HuH-7.5 (cell line): ENCODE data around the gene LHX3.

Source experiments
- DNase-seq: peaks from one replicate; pipeline ENCODE4 v3.0.0; 2011; ENCODE audit warnings: low spot score

Gene LHX3

DNA sequence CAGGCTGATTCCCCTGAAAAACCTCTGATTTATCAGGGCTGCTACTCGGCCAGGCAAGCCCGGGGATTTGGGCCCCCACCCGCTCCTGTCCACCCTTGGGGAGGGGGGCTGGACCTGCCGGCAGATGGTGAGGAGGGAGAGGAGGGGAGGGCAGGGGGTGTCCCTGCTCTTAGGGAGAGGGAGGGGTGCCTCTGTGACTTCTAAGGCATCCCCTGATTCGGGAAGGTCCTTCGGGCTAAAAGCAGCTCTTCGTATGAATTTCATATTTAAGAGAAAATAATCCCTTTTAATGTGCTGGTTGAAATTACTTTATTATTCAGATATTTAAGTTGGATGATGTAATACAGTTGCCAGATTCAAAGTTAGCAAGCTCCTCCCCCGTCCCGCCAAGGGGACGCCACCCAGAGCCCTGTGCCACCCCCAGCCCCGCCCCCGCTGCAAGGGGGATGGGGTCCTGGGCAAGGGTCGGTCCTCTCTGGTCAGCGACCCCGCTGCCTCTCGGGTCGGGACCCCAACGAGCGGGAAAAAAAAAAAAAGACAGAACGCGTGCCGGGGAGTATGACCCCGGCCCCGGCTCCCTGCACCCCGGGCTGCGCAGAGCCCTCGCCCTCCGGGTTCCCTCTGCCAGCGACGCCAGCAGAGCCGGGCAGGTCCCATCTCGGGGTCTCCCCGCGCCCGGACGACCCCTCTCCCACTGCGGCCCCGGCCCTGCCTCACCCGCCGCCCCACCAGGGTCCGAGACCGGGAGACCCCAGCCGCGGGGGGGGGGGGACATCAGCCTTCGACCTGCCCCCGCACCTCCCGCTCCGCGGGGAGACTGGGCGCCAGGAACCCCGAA lies 12.4 kb downstream of the LHX3 start:
- no peak for DNase-seq

GRCh38 chr9:136191960-136192286 lies 13.0 kb downstream of the LHX3 start:
- no peak for DNase-seq

- DNase-seq = no peak
These were observed 13.6 kb downstream of the LHX3 start for GRCh38 chr9:136191099-136191959.

DNA sequence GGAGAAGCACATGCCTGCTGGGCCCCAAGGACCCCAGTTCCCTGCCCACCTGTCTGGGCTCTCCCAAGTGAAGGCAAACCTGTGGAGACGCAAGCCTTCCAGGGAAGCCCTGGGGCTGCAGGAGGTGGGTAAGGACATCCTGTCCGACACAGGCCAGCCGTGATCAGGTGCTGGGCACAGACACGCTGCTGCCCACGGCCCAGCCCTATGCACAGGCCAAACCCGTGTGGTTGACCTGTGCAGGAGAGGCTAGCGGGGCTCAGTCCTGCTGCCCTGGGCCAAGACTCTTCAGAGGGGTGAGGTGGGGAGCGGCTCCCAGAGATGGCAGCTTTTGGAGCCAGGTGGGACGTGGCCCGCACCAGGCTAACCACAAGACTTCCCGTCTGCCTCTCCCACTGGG lies 14.3 kb downstream of the LHX3 start:
- no peak for DNase-seq

- DNase-seq = no peak
These were observed 14.7 kb downstream of the LHX3 start for GRCh38 chr9:136190237-136190601.

GRCh38 chr9:136189394-136190236 lies 15.3 kb downstream of the LHX3 start:
- DNase-seq = no peak

DNA sequence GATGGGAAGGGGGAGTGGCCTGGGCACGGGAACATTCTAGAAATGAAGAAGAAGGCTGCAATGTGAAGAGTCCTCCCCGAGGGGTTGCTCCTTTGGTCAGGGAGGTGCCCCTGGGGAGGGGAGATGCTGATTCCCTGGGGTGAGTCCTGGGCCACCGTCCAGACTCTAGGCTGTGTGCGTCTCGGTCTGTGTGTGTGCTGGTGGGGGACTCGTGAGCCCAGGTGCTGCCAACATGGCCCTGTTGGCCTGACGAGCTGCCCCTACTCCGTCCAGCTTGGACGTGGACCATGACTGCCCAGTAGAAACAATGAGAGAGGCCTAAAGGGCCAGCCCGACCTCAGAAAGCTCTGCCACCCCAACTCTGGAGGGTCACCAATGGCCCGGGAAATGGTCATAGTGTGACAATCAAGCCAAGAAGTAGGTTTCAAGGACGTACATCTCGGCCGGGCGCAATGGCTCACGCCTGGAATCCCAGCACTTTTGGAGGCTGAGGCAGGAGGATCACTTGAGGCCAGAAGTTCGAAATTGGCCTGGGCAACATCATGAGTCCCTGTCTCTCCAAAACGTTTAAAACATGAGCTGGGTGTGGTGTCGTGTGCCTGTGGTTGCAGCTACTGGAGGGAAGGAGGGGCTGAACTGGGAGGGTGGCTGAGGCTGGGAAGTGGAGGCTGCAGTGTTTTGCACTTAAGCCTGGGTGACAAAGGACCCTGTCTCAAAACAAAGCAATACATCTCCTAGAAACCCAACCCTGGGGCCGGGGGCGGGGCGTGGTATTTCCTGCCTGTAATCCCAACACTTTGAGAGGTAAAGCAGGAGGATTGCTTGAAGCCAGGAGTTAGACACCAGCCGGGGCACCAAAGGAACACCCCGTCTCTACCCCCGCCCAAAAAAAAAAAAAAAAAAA lies 17.0 kb downstream of the LHX3 start:
- DNase-seq = no peak

- no peak for DNase-seq
These were observed 17.7 kb downstream of the LHX3 start for GRCh38 chr9:136187197-136187596.

DNA sequence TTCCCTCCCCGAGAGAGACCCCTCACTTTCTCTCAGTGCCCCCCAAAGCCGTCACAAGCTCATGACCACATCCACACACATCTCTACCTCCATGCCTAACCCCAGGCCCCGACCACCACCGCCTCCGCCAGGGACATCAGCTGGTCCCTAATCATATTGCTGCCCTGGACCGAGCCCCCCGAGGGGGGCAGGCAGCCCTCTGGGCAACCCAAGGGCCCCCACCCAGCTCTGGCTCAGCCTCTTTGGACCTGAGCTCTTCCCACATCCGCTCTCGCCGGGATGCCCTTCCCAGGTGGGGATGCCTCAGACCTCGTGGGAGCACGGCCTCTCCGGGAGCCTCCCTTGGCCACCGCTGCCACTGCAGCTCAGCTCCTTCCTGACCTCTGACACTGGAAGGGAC lies 18.5 kb downstream of the LHX3 start:
- DNase-seq = no peak

- no peak for DNase-seq
These were observed 19.1 kb downstream of the LHX3 start for GRCh38 chr9:136185596-136186366.

DNA sequence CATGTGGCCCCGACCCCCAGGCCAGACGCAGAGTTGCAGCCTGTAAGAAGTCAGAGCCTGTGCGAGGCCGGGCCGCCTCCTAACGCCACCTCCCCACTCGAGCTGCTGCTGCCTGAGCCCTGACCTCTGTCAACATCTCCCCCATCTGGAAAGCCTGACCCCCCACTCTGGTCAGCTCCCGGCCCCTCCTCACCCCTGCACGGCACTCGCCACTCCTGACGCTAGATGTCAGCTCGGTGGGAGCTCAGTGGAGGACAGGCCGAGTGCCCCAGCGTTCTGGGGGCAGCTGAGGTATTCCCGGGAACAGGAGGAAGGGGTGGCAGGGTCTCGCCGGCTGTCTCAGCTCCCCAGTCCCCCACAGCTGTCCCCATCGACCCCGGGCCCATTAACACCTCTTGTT lies 19.9 kb downstream of the LHX3 start:
- DNase-seq = no peak

GRCh38 chr9:136182850-136183422 lies 22.0 kb downstream of the LHX3 start:
- no peak for DNase-seq

- DNase-seq = no peak
These were observed 22.5 kb downstream of the LHX3 start for GRCh38 chr9:136182420-136182787.

GRCh38 chr9:136181784-136182419 lies 23.0 kb downstream of the LHX3 start:
- DNase-seq = no peak

GRCh38 chr9:136180586-136180985 lies 24.3 kb downstream of the LHX3 start:
- DNase-seq = no peak

DNA sequence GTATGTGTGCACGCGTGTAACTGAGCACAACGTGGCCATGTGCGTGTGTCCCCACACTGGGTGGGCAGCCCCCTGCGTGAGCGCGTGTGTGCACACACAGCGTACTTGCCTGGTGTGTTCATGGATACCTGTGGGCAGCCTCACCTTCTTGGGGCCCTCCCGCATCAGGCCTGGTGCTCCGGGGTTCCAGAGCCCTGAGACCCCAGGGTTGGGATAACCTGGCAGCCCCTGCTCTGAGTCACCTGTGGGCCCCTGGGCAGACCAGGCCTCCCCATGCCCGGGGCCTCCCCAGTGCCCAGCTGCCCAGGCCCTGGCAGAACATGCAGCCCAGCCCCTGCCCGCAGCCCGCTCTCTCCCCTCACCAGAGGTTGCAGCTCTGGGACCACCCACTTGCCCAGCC lies 25.2 kb downstream of the LHX3 start:
- no peak for DNase-seq

GRCh38 chr9:136179101-136179616 lies 25.8 kb downstream of the LHX3 start:
- no peak for DNase-seq

- peak; percentile 42 for DNase-seq
These were observed 26.2 kb downstream of the LHX3 start for GRCh38 chr9:136178773-136179075.

DNA sequence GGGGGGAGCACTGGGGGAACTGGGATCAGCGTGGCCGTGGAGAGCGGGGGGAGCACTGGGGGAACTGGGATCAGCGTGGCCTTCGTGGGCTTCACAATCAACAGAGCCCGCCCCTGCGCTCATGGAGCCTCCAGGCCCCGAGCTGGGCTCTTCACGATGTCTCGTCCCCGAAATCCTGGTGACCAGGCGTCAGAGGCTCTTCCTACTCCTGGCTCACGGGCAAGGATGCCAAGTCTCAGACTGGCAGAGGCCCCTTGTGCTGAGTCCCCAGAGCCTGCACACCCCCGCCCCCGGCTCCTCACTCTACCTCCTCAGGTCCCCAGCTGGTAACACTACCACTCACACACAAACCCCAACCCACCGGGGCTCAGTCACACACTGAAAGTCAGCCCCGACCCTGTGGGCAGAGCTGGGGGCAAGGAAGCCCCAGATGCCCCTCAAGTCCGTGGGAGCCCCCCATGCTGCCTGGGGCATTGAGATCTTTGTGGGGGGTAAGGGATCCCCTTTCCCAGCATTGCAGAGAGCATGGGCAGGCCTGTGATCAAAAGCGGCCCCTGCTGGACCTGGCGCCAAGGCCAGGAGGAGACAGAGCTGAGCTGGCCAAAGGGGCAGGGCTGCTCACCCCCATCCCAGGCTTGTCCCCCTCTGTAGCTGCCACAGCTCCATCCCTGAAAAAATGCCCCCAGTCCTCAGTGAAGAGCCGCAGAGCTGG lies 26.7 kb downstream of the LHX3 start:
- no peak for DNase-seq
